GOT3 (cell line): ENCODE results near the gene RFPL4AL1.
"Not testable (repeated sequence)": the region's sequence is repeated elsewhere in the genome, so short reads cannot be mapped to it uniquely, and the experiment has no call there.

ENCODE experiments used
- DNase-seq: peaks from one replicate; lab custom pipeline; 2025; ENCODE audit warnings: mixed read lengths; lab: John Stamatoyannopoulos, UW

The RFPL4AL1 gene

DNA sequence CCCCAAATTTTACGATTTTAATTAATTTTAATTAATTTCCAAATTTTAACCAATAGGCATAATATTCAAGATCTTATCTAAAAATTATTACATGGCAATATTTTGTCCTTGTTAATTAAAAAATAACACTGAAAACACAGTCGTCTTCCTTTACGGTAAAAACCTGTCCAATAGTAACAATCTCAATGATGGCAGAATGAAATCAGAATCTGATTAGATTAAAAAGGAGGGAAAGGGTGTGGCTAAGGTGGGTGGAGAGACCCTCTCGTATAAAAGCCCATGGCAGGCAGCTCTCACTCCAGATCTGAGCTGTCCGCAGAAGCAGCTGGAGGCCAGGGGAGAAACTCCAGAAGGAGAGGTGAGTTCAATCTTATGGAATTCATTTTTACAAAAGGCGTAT, at the start of gene RFPL4AL1:
Gene RFPL4AL1, plus strand, starts transcription at position 301 of the 400 bp plus-strand sequence. CDS start 2,687 bp downstream, outside the sequence.
- DNase-seq = not testable (repeated sequence)

DNA sequence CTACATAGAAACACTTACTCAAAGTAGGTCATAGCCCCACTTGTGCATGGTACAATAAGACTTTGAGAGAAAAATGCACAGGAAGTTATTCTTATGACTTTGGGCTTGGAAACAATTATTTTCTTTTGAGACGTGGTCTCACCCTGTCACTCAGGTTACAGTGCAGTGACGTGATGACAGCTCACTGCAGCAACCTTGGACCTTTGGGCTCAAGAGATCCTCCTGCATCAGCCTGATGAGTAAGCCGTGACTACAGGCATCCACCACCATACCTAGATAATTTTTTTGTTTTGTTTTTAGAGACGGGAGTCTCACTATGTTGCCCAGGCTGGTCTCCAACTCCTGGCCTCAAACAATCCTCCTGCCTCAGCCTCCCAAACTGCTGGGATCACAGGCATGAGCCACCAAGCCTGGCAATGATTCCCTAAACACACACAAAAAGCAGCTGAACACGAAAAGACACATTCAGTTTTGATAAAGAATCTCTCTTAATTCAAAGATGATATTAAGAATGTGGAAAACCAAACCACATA, 48.6 kb upstream of the RFPL4AL1 start:
- no peak for DNase-seq

- DNase-seq = no peak
Measured at GRCh38 chr19:55720801-55721200, 48.1 kb upstream of the RFPL4AL1 start.

DNA sequence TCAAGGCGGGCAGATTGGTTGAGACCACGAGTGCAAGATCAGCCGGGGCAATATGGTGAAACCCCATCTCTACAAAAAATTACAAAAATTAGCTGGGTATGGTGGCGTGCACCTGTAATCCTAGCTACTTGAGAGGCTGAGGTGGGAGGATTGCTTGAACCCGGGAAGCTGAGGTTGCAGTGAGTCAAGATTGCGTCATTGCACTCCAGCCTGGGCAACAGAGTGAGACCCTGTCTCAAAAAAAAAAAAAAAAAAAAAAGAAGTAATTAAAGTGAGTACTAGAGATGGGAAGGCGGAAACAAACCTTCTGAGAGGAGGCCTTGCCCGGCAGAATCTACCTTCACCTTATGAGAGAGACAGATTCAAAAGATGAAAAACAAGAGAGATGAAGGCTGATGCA, 45.4 kb upstream of the RFPL4AL1 start:
- DNase-seq = no peak

GRCh38 chr19:55730378-55730777, 38.5 kb upstream of the RFPL4AL1 start:
- DNase-seq = not testable (repeated sequence)

- no peak for DNase-seq
Measured at GRCh38 chr19:55738302-55738701, 30.6 kb upstream of the RFPL4AL1 start, which contains the start of gene NLRP9. Gene NLRP9, minus strand, starts transcription at chr19:55738402. Its CDS starts 28 bp downstream, at chr19:55738374.

- no peak for DNase-seq
Measured at GRCh38 chr19:55750715-55751114, 18.2 kb upstream of the RFPL4AL1 start.

GRCh38 chr19:55753401-55753800, 15.5 kb upstream of the RFPL4AL1 start:
- DNase-seq = no peak

DNA sequence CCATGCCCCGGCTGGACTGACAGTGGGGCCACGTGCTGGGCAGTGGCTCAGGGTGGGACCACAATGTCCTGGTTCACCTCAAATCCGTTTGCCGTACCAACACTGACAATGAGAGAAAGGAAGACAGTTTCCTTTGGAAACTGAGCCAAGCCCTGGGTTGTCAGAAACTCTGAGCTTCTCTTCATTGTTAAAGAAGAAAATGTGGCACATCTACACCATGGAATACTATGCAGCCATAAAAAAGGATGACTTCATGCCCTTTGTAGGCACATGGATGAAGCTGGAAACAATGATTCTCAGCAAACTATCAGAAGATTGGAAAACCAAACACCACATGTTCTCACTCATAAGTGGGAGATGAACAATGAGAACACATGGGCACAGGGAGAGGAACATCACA, 12.1 kb upstream of the RFPL4AL1 start:
- not testable (repeated sequence) for DNase-seq

DNA sequence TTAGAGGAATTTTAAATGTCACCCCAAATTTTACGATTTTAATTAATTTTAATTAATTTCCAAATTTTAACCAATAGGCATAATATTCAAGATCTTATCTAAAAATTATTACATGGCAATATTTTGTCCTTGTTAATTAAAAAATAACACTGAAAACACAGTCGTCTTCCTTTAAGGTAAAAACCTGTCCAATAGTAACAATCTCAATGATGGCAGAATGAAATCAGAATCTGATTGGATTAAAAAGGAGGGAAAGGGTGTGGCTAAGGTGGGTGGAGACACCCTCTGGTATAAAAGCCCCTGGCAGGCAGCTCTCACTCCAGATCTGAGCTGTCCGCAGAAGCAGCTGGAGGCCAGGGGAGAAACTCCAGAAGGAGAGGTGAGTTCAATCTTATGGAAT, 10.1 kb upstream of the RFPL4AL1 start, which contains the start of gene RFPL4A:
Gene RFPL4A, plus strand, starts transcription at position 301 of the 400 bp plus-strand sequence. CDS start 2,704 bp downstream, outside the sequence.
- not testable (repeated sequence) for DNase-seq

DNA sequence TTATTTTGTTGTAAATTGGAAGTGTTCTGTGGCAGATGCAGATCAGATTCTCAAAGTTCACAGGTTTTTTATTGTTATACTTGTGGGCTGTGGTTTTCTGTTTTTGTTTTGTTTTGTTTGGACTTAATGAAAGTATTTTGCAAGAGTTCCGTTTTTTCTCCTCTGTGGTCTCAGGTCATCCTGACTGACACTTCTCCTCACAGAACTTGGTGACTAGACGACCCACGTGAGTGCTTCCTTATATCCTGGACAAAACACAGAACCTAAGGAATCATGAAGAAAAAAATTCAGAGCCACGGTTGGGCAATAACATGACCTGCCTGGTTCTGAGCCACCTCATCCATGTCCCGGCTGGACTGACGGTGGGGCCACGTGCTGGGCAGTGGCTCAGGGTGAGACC, 2.5 kb upstream of the RFPL4AL1 start:
- no peak for DNase-seq

DNA sequence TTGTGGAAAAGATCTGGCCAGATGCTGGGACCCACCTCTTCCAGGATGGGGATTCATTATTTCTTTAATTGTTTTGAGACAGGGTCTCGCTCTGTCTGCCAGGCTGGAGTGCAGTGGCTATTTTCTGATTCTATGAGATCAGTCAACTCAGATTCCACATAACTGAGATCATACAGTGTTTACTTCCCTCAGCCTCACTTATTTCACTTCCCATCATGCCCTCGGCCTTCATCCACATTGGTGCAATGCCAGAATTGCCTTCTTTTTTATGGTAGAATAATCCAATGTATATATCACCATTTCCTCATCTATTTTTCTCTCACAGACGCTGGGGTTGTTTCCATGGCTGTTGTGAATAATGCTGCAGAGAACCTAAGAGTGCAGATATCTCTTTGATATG, 714 bp downstream of the RFPL4AL1 start:
- not testable (repeated sequence) for DNase-seq

GRCh38 chr19:55777528-55777927, 8.6 kb downstream of the RFPL4AL1 start:
- DNase-seq = no peak

GRCh38 chr19:55778331-55778730, 9.4 kb downstream of the RFPL4AL1 start:
- no peak for DNase-seq

DNA sequence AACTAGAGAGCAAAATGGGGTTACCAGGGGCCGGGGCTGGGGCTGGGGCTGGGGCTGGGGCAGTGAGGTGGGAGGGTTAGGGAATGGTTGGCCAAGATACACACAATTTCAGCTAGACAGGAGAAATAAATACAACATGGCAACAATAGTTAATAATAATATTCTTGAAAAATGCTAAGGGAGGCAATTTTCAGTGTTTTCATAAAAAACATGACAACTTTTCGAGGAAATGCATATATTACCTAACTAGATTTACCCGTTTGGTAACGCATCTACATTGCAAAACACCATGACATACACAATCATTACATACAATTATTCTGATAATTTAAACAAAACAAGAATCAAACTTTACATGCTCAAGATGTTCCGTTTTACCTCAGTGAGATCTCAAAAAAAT, 12.2 kb downstream of the RFPL4AL1 start:
- DNase-seq = no peak

DNA sequence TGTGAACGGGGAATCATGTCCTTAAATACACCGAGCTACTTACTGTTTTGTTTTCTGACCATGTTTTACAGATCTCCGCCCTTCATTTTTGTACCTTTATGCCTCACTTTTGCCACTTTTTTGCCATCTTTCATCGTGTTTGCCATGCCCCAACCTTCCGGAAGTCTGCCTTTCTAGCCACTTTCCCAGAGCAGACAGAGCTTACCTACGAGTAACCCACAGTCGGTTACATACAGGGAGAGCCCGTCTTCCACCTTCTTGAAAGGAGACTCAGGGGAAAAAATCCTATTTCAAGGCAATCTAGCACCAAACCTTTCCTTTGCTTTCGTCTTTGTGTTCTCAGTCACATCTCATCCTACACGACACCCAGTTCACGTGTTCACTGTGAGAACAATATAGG, 26.1 kb downstream of the RFPL4AL1 start:
- DNase-seq = no peak

DNA sequence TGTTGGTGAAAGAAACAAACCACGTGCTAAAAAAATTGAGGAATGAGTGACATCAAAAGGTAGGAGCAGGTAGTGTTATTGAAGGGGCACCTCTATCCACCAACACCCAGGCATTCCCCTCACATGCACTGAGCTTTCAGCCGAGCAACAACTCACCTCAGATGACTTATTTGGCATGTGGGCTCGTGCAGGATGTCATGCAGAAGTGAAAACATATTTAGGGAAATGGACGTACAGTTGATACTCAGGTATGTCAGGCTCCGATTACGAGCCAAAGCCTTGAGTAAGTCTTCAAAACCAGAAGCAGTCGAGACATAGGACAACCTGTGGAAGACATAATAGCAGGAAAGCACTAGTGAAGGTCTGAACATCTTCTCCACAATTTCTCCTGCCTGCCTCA, 32.5 kb downstream of the RFPL4AL1 start:
- DNase-seq = no peak

DNA sequence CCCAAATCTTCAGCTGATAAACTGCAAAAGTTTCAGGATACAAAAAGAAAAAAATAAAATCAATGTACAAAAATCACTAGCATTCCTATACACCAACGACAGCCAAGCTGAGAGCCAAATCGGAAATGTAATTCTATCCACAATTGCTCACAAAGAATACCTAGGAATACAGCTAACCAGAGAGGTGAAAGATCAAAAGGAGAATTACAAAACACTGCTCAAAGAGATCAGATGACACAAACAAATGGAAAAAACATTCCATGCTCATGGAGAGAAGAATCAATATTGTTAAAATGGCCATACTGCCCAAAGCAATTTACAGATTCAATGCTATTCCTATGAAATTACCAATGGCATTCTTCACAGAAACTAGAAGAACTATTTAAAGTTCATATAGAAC, 33.4 kb downstream of the RFPL4AL1 start:
- DNase-seq = no peak

DNA sequence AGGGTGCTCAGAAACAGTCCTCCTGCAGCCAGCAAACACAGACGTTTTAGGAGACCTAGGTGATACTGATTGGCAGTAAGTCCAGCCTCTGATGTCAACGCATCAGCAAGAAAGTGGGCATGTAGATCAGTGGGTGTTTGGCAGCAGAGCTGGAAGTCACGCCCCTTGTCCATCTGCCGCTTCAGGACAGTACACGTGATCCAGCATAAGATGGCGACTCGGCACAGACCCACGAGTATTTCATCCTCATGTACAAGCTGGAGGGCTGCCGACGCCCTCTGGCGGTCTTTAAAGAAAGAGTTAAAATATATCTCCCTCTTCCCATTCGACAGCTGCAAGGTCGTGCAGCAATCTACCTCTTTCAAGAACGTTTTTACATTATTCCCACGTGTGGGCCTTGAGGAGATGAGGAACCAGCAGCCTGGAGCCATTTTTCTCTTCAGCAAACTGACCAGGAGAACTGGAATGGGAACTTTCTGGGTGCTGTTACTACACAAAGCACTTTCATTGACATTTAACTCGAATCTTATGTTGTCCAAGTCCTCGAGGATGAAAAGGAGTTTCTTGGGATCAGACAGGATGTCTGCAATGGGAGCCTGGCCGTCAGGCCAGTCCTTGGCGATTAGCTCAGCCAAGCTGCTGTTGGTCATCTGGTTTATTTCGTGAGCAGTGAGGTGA, 40.6 kb downstream of the RFPL4AL1 start:
- no peak for DNase-seq

DNA sequence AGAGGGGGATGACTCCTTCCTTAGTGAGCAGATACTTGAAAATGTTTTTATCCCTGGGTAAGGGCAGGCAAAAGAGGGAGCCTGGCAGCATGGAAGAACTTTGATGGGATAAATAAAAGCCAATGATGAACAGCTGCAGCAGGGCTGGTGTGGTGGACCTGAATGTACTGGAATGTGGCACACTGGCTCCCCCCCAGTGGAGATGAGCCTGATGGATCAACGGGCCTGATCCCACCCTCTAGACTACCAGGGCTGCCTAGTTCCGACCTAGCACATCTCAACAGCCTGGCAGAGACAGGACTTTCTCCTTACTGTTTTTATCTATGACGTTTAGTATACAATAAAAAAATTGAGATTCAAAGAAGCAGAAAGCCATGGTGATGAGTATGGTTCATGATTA, 42.4 kb downstream of the RFPL4AL1 start:
- no peak for DNase-seq

DNA sequence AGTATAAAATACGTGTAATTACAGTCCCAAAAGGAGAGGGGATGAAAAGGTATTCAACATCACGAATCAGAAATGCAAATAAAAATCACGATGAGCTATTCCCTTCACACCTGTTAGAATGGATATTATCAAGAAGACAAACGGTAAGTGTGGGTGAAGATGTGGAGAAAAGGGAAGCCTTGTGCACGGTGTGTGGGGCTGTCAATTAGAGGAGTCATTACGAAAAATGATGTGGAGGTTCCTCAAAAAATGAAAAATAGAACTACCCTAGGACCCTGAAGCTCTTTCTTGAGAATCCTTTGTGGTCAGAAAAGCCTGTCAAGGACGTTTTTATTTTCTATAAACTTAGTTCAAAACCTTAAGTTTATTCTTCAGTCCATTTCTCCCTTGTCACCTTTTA, 43.5 kb downstream of the RFPL4AL1 start:
- no peak for DNase-seq

- DNase-seq = no peak
Measured at GRCh38 chr19:55813906-55814305, 45.0 kb downstream of the RFPL4AL1 start.

GRCh38 chr19:55820037-55820436, 51.1 kb downstream of the RFPL4AL1 start:
- no peak for DNase-seq
